ENCODE results near the gene CS. TPM values are rescaled to one million over a fixed set of nuclear protein-coding genes. Genes with fewer than 3 reads are reported as not detected.

Gene CS
- total and polyA plus RNA-seq, 2 of the 4 experiments (the other 2 are of a cell fraction) = 139 to 146 TPM

- no peak overlapping the region for H3K27ac ChIP-seq (ENCODE audit: insufficient read depth, low read length)
- no peak overlapping the region for H2BK120ac ChIP-seq (ENCODE audit: low read depth, low read length)
- no peak overlapping the region for H2BK20ac ChIP-seq (ENCODE audit: low read depth, low read length)
- no peak overlapping the region for H4K8ac ChIP-seq (ENCODE audit: low read depth in 2 of 2, low read length in 2 of 2)
- ATAC-seq (ENCODE audit: low read depth) (no peak), DNase-seq (no peak)
- no peak overlapping the region for H3K18ac ChIP-seq (ENCODE audit: low read depth, low read length)
- H3K4me3 ChIP-seq (ENCODE audit: insufficient read depth, low read depth, low read length) = no peak overlapping the region
- H2AK5ac ChIP-seq (ENCODE audit: low read depth, low read length) = no peak overlapping the region
- in situ Hi-C loops (cut with MboI; ENCODE audit: low sequenced_read_pairs) (no loop called here), intact Hi-C loops (cut with micrococcal nuclease) (no loop called here), dilution Hi-C loops (cut with HindIII; ENCODE audit: low sequenced_read_pairs, unreplicated experiment) (no loop called here)
- H3K36me3 ChIP-seq (ENCODE audit: control insufficient read depth, insufficient read depth, low read length) = peaks cover 35% of the 10 kb centered on the region
- no peak overlapping the region for H3K4me2 ChIP-seq (ENCODE audit: low read depth, low read length)
- peaks cover 5 to 10% of the 10 kb centered on the region in 2 experiments for H3K79me1 ChIP-seq (ENCODE audit: low read depth in 1 of 2, low read length in 2 of 2)
- TF ChIP-seq POLR2A (IDR thresholded peaks at IDR 0.05; ENCODE audit: low read depth, low read length) = no peak
- H3K9me1 ChIP-seq (ENCODE audit: insufficient read depth, low read length) = no peaks in the 10 kb centered on the region
- no peaks in the 10 kb centered on the region for H4K20me1 ChIP-seq (ENCODE audit: insufficient read depth, low read length)
- ChIA-PET CTCF (no interaction called here), POLR2A (ENCODE audit: unreplicated experiment) (no interaction called here)
- no peak overlapping the region for H3K14ac ChIP-seq (replicated peaks; ENCODE audit: low read depth, low read length)
- no peak overlapping the region for H4K91ac ChIP-seq (ENCODE audit: insufficient read depth, low read depth, low read length)
- no peak overlapping the region for H3K56ac ChIP-seq (ENCODE audit: extremely low read depth, insufficient read depth, low read length)
- H3K27me3 ChIP-seq (ENCODE audit: control insufficient read depth, insufficient read depth, low read length) = no peaks in the 10 kb centered on the region
- H2BK15ac ChIP-seq (ENCODE audit: low read depth, low read length) = no peak overlapping the region
- no peak overlapping the region for H2AK9ac ChIP-seq (replicated peaks; ENCODE audit: low read depth, low read length, poor library complexity)
- no peak overlapping the region for H3K9ac ChIP-seq (ENCODE audit: low read depth, low read length)
- H3K4me1 ChIP-seq (ENCODE audit: control insufficient read depth, insufficient read depth, low read length) = no peaks in the 10 kb centered on the region
- no peak overlapping the region for H2BK5ac ChIP-seq (ENCODE audit: low read depth, low read length, poor library complexity, severe bottlenecking)
- no peak overlapping the region for H2AFZ ChIP-seq (replicated peaks; ENCODE audit: low read length, poor library complexity)
- no peak overlapping the region for H4K5ac ChIP-seq (ENCODE audit: low read depth, low read length)
- H3K4ac ChIP-seq (ENCODE audit: low read depth, low read length) = no peak overlapping the region
- H3K9me3 ChIP-seq (ENCODE audit: control insufficient read depth, insufficient read depth, low read length) = no peaks in the 10 kb centered on the region
- H3K23ac ChIP-seq (ENCODE audit: low read depth, low read length) = no peak overlapping the region
- WGBS, 2 experiments (ENCODE audit: extremely low coverage in 2 of 2, insufficient read length in 1 of 2) = no CpG with 5 or more reads among the region's 3 CpGs
- BruUV-seq (replicated peaks) = no TSS peak
Observed at GRCh38 chr12:56308714-56309113, 8.6 kb upstream of the CS start.
